ENCODE measurements around the gene TMED1. TPM values are rescaled to one million over a fixed set of nuclear protein-coding genes. Genes with fewer than 3 reads are reported as not detected.

Gene TMED1
- total and polyA plus RNA-seq, 2 of the 8 experiments (the other 6 are each of a cell fraction or from before 2014, with no cell fraction given) = 26.9 to 31.9 TPM

DNA sequence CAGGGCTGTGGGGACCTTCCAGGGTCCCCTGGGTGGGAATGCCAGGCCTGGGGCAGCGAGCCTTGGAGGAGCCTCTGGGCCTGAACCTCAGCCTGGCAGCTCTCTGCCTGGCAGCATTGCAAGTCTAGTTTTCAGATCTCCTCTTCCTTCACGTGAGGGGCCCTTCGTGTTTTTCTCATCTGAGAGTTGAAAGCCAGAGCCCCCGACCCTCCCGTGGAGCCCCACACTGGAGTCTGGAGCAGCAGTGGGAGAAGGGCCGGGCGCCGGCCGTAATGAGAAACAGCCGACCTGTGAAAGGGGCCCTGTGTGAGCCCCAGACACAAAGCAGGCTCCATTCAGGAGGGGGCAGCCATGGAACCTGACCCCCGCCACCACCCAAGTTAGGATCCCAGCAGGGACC, 19.3 kb downstream of the TMED1 start (continued):
- TF ChIP-seq, protein P1, sequence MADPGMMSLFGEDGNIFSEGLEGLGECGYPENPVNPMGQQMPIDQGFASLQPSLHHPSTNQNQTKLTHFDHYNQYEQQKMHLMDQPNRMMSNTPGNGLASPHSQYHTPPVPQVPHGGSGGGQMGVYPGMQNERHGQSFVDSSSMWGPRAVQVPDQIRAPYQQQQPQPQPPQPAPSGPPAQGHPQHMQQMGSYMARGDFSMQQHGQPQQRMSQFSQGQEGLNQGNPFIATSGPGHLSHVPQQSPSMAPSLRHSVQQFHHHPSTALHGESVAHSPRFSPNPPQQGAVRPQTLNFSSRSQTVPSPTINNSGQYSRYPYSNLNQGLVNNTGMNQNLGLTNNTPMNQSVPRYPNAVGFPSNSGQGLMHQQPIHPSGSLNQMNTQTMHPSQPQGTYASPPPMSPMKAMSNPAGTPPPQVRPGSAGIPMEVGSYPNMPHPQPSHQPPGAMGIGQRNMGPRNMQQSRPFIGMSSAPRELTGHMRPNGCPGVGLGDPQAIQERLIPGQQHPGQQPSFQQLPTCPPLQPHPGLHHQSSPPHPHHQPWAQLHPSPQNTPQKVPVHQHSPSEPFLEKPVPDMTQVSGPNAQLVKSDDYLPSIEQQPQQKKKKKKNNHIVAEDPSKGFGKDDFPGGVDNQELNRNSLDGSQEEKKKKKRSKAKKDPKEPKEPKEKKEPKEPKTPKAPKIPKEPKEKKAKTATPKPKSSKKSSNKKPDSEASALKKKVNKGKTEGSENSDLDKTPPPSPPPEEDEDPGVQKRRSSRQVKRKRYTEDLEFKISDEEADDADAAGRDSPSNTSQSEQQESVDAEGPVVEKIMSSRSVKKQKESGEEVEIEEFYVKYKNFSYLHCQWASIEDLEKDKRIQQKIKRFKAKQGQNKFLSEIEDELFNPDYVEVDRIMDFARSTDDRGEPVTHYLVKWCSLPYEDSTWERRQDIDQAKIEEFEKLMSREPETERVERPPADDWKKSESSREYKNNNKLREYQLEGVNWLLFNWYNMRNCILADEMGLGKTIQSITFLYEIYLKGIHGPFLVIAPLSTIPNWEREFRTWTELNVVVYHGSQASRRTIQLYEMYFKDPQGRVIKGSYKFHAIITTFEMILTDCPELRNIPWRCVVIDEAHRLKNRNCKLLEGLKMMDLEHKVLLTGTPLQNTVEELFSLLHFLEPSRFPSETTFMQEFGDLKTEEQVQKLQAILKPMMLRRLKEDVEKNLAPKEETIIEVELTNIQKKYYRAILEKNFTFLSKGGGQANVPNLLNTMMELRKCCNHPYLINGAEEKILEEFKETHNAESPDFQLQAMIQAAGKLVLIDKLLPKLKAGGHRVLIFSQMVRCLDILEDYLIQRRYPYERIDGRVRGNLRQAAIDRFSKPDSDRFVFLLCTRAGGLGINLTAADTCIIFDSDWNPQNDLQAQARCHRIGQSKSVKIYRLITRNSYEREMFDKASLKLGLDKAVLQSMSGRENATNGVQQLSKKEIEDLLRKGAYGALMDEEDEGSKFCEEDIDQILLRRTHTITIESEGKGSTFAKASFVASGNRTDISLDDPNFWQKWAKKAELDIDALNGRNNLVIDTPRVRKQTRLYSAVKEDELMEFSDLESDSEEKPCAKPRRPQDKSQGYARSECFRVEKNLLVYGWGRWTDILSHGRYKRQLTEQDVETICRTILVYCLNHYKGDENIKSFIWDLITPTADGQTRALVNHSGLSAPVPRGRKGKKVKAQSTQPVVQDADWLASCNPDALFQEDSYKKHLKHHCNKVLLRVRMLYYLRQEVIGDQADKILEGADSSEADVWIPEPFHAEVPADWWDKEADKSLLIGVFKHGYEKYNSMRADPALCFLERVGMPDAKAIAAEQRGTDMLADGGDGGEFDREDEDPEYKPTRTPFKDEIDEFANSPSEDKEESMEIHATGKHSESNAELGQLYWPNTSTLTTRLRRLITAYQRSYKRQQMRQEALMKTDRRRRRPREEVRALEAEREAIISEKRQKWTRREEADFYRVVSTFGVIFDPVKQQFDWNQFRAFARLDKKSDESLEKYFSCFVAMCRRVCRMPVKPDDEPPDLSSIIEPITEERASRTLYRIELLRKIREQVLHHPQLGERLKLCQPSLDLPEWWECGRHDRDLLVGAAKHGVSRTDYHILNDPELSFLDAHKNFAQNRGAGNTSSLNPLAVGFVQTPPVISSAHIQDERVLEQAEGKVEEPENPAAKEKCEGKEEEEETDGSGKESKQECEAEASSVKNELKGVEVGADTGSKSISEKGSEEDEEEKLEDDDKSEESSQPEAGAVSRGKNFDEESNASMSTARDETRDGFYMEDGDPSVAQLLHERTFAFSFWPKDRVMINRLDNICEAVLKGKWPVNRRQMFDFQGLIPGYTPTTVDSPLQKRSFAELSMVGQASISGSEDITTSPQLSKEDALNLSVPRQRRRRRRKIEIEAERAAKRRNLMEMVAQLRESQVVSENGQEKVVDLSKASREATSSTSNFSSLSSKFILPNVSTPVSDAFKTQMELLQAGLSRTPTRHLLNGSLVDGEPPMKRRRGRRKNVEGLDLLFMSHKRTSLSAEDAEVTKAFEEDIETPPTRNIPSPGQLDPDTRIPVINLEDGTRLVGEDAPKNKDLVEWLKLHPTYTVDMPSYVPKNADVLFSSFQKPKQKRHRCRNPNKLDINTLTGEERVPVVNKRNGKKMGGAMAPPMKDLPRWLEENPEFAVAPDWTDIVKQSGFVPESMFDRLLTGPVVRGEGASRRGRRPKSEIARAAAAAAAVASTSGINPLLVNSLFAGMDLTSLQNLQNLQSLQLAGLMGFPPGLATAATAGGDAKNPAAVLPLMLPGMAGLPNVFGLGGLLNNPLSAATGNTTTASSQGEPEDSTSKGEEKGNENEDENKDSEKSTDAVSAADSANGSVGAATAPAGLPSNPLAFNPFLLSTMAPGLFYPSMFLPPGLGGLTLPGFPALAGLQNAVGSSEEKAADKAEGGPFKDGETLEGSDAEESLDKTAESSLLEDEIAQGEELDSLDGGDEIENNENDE (IDR thresholded peaks at IDR 0.05; ENCODE audit: insufficient replicate concordance, low read length) = no peak
- TF ChIP-seq TEAD4 (IDR thresholded peaks at IDR 0.05; ENCODE audit: low read depth, low read length) (no peak), POLR2A (IDR thresholded peaks at IDR 0.05; ENCODE audit: control extremely low read depth in 1 of 2, low read depth in 2 of 2, low read length in 2 of 2) (no peak), CBX8 (IDR thresholded peaks at IDR 0.05; ENCODE audit: borderline replicate concordance, low read depth, low read length) (no peak), CHD1 (IDR thresholded peaks at IDR 0.05; ENCODE audit: low read depth, low read length) (no peak), RNF2 (IDR thresholded peaks at IDR 0.05; ENCODE audit: borderline replicate concordance, low read depth, low read length, missing control alignments, poor library complexity, severe bottlenecking) (no peak), PHF8 (conservative IDR thresholded peaks at IDR 0.05; ENCODE audit: low read depth, low read length) (no peak), JUN (IDR thresholded peaks at IDR 0.05; ENCODE audit: low read depth, low read length) (no peak), RFX5 (IDR thresholded peaks at IDR 0.05; ENCODE audit: borderline replicate concordance, low read depth, low read length) (no peak)
